CD4-positive, alpha-beta T cell treated with Interleukin-17A for 1 hour (primary cell): ENCODE measurements around the gene SPATA33.
A peak's percentile ranks its signal among the peaks of the same experiment; 100 is the strongest.

Experiments used
- DNase-seq: peaks from one replicate; pipeline ENCODE4 v3.0.0-alpha.2; 2020

SPATA33 gene

DNA sequence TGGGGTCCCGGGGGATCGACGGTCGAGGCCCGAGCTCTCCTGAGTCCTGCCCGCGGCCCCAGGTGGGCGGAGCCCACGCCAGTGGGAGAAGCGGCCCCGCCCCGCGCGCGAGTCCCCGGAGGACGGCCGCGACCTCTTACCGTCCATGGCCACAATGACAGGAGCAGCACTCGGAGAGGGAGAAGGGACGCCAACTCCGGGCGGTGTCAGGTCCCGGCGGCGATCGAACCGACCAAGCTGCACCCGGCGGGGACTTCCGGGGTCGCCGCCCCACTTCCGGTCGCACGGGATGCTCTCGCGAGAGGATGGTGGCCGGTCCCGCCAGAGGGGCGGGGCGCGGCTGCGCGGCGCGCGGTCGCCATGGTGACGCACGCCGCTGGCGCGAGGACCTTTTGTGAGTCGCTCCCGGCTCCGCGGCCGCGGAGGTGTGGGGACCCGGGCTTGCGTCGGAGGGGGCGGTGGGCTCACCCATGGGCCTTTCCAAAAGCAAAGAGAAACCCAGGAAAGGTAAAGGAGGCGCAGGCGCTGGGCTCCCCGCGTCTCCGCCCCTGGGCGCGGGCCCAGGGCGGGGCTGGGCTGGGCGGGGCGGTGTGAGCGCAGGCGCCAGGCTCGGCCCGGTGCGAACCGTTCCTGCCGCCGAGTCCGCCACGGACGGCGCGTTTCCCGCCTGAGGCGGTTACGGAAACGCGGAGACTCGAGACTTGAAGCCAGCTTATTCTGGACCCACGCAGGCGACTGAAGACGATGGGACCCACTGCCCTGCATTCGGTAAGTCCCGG lies at the start of gene SPATA33, which contains the start of gene CHMP1A:
SPATA33 (plus strand) TSS at position 395 of the 779 bp plus-strand sequence; CDS start at position 471, 76 bp downstream.
CHMP1A (minus strand) TSS at position 267 of the 779 bp plus-strand sequence; CDS start at position 147, 120 bp downstream.
- peak; percentile 93 for DNase-seq

DNA sequence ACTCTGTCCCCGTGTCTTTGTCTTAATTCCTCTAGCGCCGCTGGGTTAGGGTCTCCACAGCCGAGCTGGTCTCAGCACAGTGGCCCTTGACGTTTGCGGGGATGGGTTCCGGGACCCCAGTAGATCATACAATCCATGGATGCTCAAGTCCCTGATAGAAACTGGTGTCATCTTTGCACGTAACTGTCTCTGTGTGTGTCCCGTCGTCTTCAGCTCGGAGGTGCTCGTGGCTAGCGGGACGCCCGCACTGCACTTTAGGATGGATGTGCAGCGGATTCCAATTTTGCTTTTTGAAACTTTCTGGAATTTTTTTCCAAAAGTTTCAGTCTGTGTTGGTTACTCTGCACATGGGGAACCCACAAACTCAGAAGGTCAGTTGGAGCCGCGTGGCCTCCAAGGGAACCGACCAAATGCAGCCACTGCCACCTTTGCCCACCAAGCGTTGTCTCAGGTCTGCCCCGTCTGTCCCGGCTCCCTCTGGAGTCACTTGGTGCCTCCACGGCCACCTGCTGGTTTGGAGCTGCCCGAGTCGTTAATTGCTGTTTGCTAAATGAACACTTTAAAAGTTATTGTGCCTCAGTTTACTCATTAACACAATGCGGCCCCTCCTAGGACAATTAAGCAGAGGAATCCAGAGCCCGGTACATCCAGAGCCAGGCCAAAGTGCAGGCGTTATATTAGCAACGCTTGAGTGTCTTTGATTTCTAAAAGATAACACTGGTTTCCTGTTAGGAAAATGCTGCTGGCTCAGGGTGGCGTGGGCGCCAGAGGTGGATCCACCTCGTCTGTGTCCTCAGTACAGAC lies 49.5 kb upstream of the SPATA33 start:
- DNase-seq: no peak

DNA sequence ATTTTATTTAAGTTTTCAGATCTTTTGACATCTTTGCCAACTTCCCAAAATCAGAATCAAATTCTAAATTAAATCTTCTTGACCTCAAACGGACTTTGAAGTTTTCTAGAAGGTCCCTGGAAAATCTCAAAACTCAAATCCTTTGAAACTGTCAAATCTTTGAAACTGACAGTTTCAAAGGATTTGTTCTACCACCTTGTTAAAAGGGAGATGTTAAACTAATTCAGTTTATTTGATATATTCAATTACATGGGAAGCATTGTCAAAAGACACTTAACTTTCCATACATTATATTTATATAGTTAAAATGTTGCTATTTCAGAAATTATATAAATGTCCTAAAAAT lies 47.6 kb upstream of the SPATA33 start:
- no peak for DNase-seq

DNA sequence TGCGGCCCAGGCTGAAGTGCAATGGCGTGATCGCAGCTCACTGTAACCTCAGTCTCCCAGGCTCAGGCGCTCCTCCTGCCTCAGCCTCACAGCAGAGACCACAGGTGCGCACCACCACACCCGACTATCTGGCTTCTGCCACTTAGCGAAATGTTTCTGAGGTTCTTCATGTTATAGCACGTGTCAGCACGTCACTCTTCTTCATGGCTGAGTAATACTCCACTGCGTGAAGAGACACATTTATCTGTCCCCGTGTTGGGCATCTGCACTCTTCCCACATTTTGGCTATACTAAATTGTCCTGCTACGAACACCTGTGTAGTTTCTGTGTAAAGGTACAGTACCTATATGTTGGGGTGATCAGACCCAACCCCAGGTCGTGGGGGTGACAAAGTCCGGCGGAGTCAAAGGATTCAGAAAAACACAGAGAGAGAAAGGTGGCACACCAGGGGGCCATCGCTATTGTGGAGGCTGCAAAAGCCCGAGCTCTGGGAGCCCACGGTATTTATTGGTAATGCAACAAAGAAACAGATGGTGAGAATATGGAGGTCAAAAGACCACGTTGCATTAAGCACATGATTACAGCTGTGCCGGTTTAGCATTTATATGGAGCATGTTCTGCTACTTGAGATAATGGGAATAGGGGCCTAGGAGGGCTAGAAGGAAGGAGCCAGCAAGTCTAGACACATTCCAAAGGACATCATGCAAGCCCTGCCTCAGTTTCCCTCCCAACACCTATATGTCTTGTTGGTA lies 45.0 kb upstream of the SPATA33 start:
- no peak for DNase-seq

DNA sequence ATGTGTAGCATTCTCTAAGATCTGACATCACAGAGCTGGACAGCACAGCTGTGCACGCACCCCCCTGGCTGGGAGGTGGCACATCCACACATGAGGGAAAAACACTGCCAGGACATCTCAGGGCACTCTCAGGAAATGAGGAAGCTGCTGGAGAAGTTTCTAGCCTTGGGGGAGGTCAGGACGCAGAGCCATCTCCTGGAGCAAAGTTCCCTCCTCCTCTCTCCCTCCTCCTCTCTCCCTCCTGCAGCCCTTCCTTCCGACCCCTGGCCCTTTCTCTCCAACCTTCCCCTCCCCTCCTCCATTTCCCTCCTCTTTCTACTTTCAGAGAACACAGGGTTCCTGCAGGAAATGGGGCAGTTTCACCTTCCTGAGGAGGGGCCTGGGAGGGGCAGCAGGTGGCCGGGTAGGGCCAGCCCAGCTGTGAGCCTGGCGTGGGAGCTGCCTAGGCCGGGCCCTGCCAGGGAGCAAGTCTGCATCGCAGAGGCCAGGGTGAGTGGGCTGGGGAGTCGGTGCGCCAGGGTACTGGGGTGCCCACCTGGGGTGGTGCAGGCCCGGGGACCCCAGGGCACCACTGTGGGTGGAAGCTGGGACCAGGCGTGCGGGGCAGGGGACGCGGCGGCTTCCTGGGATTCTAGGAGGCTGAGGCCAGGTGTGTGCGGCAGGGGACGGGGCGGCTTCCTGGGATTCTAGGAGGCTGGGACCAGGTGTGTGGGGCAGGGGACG lies 44.2 kb upstream of the SPATA33 start, which contains the start of gene DPEP1:
DPEP1 (plus strand) TSS at position 412 of the 723 bp plus-strand sequence. CDS start 16,769 bp downstream, outside the sequence.
- no peak for DNase-seq

DNA sequence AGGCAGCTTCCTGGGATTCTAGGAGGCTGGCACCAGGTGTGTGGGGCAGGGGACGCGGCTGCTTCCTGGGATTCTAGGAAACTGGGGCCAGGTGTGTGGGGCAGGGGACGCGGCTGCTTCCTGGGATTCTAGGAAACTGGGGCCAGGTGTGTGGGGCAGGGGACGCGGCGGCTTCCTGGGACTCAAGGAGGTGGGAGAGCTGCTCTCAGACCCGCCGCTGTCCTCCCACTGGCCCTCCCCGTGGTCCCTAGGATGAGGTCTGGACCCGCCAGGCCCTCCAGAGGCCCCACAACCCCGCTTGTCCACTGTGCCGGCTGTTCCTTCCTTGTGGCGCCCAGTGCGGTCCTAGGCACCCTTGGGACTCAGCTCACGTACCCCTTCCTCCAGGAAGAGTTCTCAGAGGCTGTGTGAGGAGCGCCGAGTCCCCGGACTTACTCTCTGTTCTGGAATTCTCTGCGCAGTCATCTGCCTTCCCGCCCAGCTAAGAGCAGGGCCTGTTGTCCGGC lies 43.6 kb upstream of the SPATA33 start:
- no peak for DNase-seq

DNA sequence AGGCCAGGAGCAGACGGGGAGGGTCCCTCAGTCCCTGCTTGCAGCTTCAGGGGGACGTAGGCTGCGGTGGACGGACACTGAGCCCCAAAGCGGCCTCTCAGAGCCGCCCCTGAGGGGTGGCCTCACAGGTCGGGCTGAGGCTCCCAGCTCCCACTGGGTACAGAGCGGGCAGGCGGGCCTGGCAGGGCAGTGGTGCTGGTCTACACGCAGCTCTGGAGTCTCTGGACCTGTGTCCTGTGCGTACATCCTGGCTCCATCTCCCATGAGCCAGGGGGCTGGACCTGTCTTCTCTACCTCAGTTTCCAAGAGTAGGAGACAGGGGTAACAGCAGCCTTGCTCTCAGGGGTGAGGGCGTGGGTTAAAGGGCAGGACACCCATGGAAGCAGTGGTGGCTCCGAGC lies 42.5 kb upstream of the SPATA33 start:
- no peak for DNase-seq

DNA sequence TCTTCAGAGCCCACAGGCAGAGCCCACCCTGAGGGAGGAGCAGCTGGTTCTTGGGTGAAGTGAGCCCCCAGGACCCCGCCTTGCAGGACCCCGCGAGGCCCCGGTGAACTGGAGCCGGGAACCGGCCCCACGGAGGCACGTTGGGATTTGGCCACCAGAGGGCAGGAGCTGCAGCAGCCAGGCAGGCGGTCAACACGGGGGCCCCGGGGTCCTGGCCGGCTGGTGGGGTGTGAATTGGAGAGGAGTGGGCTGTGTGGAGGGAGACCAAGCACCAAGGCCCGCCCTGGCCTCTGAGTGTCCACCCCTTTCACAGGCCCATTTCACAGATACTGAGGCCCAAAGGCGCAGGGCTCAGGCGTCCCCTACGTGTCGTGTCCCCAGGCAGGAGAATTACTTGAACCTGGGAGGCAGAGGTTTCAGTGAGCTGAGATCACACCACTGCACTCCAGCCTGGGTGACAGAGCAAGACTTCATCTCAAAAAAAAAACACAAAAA lies 42.0 kb upstream of the SPATA33 start:
- DNase-seq: peak; percentile 27

DNA sequence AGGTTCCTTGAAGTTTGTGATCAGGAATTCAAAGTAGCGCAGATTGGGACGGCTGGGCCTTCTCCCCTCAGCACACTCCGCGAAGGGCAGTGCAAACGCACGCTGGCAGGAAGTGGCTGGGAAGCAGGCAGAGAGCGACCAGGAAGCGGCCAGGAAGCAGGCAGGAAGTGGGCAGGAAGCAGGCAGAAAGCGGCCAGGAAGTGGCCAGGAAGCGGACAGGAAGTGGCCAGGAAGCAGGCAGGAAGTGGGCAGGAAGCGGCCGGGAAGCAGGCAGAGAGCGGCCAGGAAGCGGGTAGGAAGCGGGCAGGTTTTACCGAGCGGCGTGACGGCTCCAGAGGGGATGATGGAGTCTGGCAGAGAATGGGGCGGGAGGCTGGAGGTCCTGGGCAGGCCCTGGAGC lies 41.0 kb upstream of the SPATA33 start:
- peak; percentile 47 for DNase-seq

DNA sequence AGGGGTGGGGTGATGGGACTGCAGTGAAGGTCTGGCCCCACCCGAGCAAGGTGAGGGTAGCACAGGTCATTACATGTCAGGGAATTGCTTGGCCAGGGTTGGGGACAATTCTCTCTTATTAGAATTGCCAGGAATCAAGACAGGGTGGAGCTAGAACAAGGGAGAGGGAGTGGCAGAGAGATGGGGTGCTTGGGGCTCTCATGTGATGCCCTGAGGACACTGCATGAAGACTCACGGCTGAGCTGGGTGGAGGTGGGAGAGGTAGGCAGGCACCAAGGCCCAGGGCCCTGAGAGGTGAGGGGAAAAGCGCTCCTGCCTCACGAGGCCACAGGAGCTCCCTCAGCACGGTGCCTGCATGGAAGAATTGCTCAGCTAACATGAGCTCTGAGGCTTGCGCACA lies 40.6 kb upstream of the SPATA33 start:
- DNase-seq: no peak

DNA sequence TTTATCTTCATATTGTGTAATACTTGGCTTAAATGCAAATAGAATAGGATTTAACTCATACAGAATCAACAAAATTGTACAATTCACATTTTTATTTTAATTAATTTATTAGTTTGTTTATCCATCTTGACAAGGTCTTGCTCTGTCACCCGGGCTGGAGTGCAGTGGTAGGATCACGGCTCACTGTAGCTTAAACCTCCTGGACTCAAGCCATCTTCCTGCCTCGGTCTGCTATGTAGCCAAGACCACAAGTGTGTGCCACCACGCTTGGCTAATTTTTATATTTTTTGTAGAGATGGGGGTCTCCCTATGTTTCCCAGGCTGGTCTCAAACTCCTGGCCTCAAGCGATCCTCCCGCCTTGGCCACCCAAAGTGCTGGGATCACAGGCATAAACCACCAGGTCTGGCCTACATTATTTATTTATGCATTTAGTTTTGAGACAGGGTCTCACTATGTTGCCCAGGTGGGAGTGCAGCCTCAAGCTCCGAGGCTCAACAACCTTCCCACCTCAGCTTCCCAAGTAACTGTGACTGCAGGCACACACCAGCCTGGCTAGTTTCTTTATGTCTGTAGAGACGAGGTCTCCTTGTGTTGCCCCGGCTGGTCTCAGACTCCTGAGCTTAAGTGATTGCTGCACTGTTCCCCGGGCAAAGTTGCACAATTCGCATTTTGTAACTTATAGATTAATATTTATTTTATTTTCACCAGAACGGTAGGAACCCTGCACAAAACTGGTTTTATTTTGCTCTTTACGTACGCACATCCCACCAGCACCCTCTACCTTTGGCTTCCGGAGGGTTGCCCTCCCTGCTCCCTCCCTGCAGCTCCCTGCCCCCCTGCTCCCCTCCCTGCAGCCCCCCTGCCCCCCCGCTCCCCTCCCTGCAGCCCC lies 39.3 kb upstream of the SPATA33 start:
- DNase-seq: no peak

DNA sequence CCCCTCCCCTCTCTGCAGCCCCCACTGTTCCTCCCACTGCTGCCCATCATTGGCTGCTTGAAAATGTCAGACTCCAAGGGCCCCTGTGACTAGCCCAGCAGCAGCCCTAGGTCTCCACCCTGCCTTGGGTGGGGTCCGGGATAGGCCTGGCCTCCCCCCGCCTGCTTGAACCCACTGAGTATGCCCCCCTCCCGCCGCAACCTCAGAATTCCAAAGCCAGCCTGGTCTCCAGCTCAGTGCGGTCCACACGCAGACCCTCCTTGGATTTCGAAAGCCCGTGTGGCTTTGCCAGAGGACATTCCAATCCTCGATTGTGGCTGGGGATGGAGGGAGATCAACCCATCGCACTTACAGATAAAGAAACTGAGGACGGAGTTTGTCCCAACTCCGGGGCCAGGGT lies 37.8 kb upstream of the SPATA33 start:
- no peak for DNase-seq

DNA sequence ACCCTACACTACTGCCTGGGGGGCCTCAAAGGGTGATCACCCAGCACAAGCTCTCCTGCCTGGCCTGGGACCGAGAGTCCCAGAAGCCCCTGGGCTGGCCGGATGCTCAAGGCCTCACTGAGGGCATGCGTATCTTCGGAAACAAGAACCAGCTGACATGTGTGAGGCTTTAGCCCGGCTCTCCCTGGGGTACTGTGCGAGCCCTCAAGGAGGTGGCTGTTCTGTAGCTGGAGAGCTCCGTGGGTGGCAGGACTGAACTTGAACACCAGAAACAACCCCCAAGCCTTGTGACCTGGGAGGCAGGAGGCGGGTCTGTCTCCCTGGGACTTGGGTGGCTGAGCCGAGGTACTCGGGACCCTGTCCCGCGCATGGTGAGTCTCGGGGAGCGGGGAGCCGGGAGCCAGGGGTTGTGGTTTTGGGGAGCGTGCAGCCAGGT lies 37.2 kb upstream of the SPATA33 start:
- DNase-seq: no peak

DNA sequence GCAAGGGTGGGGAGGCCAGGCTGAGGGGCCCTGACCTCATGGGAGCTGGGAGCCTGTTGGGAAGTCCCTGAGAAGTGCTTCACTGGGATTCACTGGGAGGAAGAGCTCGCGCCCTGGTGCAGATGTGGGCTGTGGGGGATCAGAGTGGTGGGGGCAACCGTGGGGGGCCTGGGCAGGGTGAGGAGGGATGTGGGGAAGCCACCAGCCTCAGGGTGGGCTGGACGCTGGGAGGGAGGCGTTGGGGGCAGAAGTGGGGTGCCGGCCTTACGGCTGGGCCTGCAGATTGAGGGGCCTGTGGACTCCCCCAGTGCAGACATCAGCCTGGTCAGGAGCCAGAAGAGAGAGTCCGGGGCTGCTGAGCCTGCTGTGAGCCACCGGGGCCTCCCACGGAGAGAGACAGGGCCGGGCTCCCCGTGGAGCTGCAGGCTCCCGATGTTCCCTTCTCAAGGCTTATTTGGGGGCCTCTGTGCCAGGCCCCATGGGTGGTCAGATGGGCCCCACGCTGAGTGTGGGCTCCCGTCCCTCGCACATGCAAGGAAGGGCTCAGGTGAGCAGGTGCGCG lies 36.4 kb upstream of the SPATA33 start:
- DNase-seq: no peak

DNA sequence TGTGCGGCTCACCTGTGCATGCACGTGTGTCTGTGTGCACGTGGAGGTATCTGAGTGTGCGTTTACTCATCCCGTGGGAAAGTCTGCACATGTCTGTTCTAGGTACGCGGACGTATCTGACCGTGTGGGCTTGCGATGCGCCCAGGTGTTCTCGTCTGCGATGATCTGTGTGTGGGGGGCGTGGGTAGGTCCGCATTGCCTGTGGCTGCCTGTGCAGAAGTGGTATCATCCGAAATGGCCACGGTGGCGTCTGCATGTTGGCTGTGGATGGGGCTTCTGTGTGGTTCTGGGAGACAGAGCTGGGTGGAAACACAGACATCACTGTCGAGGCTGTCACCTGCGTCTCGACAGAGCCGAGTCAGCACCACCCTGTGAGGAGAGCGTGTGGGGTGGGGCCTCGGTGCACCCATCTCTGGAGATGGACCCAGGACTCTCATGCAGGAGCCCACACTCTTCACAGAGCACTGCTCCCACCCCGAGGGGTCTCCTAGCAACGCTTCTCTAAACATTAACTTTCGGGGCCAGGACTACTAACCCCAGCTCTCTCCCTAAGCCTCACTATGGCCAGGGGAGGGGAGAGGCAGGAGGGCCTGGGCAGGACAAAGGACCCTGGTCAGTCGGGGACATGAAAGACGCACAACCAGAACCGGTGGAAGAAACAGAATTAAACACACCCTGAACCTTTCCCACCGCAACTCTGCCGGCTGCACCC lies 35.8 kb upstream of the SPATA33 start:
- no peak for DNase-seq

DNA sequence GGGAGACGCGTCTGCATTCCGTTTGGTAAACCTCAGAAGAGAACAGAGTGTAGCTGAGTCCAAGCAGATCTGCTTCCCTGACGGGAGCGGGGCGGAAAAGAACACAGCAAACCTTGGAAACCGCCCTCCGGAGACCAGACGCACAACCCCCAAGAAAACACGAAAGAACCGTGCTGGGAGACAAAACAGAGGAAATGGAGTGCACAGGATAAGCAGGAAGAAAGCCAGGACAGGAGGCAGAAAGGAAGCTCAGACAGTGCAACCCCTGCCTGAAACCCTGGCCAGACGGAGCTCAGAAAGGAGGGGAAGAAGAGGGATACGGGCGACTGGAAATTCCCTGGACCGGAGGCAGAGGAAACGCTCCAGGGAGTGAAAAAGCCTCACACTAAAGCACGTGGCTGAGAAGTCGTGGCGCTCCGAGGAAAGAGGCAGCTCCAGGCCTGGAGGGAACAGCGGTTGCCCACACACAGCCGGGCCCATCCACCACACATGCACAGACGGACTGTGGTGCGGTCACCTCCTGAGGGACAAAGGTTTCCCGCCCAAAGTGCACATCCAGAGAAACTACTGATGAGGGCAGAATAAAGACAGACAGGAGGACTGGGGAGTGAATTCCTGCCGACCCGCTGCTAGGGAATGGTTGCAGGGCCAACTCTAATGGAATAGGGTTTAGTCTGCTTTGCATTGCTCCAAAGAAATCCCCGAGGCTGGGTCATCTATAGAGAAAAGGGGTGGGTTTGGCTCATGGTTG lies 34.0 kb upstream of the SPATA33 start:
- DNase-seq: no peak

DNA sequence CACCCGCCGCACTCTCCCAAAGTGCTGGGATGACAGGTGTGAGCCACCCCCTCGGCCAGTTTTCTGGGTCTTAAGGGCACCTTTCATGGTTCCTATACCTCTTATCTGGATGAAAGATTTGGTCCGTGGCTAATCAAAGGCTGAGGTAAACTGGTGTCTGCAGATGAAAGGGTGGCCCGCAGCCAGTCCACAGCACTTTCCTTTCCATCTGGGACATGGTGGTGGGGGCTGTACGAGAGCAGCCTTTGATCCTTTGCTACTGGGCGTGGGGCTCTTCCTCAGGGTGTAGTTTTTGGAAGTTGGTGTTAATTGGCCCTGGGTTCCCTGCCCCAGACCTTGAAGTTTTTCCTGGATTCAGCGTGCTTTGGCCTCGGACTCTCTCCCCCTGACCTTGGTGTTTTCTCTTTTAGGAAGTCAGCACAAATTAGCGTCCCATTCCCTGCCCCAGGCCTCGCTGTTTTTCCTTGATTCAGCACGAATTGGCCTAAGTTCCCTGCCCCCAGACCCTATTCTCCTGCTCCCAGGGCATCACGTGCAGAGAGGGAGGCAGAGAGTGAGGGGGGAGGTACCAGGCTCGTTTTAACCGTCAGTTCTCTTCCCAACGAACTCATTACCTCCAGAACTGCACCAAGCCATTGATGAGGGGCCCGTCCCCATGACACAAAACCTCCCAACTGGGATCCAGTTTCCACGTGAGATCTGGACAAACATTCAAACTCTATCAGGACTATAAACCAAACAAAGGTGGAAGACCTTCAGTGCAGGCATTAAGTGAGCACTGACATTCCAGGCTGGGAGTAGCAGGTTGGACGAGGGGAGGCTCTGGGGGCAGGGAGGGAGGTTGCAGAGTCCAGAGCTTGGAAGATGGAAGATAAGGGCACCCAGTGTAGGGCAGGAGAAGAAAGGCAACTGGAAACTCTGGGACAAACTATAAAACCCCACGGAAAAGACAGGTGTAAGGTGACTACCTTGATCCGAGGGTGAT lies 32.6 kb upstream of the SPATA33 start:
- DNase-seq: no peak
